Osteoblast (primary cell): ENCODE results near the gene PFN4. TPM values are rescaled to one million over a fixed set of nuclear protein-coding genes. Genes with fewer than 3 reads are reported as not detected.

Experiments used
- DNase-seq: peaks from one replicate; pipeline ENCODE4 v3.0.0; 2011; ENCODE audit warnings: low spot score, mixed read lengths; ENCODE audit not compliant: insufficient read length; ENCODE audit errors: missing footprints
- H2AFZ ChIP-seq: 2 replicates; pipeline ENCODE4 v1.6.0; 2011; ENCODE audit warnings: mild to moderate bottlenecking, low read length
- H3K27ac ChIP-seq: 2 replicates; pipeline ENCODE4 v1.5.1; 2011; ENCODE audit warnings: mild to moderate bottlenecking, low read depth, low read length, moderate library complexity
- H3K27me3 ChIP-seq: 2 replicates; pipeline ENCODE4 v1.6.0; 2012; ENCODE audit warnings: mild to moderate bottlenecking, control low read depth, inconsistent platforms, low read length, moderate library complexity; ENCODE audit not compliant: insufficient read depth
- H3K36me3 ChIP-seq: 2 replicates; pipeline ENCODE4 v1.5.1; 2011; ENCODE audit warnings: mild to moderate bottlenecking, low read length, control low read depth, moderate library complexity; ENCODE audit not compliant: insufficient read depth
- H3K4me1 ChIP-seq: 2 replicates; pipeline ENCODE4 v1.5.1; 2011; ENCODE audit warnings: mild to moderate bottlenecking, low read length, control low read depth, moderate library complexity; ENCODE audit not compliant: insufficient read depth
- H3K4me2 ChIP-seq: 2 replicates; pipeline ENCODE4 v1.6.0; 2011; ENCODE audit warnings: mild to moderate bottlenecking, low read length; ENCODE audit not compliant: insufficient read depth
- H3K4me3 ChIP-seq: fragments of 200-600 bp; sonication (generic); 3 replicates; pipeline ENCODE4 v1.5.1; 2012; ENCODE audit warnings: mild to moderate bottlenecking, low read length, inconsistent platforms; ENCODE audit not compliant: insufficient read depth
- H3K79me2 ChIP-seq: 2 replicates; pipeline ENCODE4 v1.6.0; 2012; ENCODE audit warnings: mild to moderate bottlenecking, low read length, control low read depth, inconsistent platforms; ENCODE audit not compliant: insufficient read depth
- H3K9me3 ChIP-seq: 2 replicates; pipeline ENCODE4 v1.5.1; 2011; ENCODE audit warnings: low read depth, low read length, control low read depth
- H4K20me1 ChIP-seq: 2 replicates; pipeline ENCODE4 v1.6.0; 2012; ENCODE audit warnings: mild to moderate bottlenecking, low read length, control low read depth; ENCODE audit not compliant: insufficient read depth
- CTCF ChIP-seq: IDR thresholded peaks from 2 replicates; pipeline ENCODE4 v1.5.1; 2011; ENCODE audit warnings: mild to moderate bottlenecking, low read depth, low read length, moderate library complexity; ENCODE audit errors: extremely low read depth
- total RNA-seq: library from RNA; depleted of rRNA; stranded (reverse); fragments of >200 nt; gene quantifications from 2 replicates; pipeline ENCODE4 v1.2.3, GENCODE V29; 2012

Gene PFN4
- total RNA-seq = 0.88 TPM in 1 of 2 replicates, not detected in the other

GRCh38 chr2:24123195-24123921 lies at the start of gene PFN4, which contains the start of gene FAM228B:
Gene PFN4, minus strand, starts transcription at chr2:24123334. Its CDS starts 799 bp downstream, at chr2:24122535.
Gene FAM228B, plus strand, starts transcription at chr2:24123469. Its CDS starts 893 bp downstream, at chr2:24124362.
- Histone ChIP-seq H3K27ac (peak within 1 kb of the TSS; percentile 87), H3K27me3 (no peaks in the 10 kb centered on the region), H3K4me1 (peaks cover 14% of the 10 kb centered on the region), H2AFZ (peak within 1 kb of the TSS; percentile 96), H3K36me3 (no peaks in the 10 kb centered on the region), H4K20me1 (no peaks in the 10 kb centered on the region), H3K9me3 (no peaks in the 10 kb centered on the region), H3K79me2 (peaks cover 7% of the 10 kb centered on the region), H3K4me2 (peak within 1 kb of the TSS; percentile 89), H3K4me3 (peak within 1 kb of the TSS; percentile 87)
- no peak for TF ChIP-seq CTCF
- DNase-seq = peak; percentile 96

- no peaks in the 10 kb centered on the region for H3K79me2 ChIP-seq
- no peaks in the 10 kb centered on the region for H3K4me1 ChIP-seq
- no peaks in the 10 kb centered on the region for H3K27me3 ChIP-seq
- TF ChIP-seq CTCF = no peak
- no peaks in the 10 kb centered on the region for H3K36me3 ChIP-seq
- DNase-seq = no peak
- no peak overlapping the region for H3K4me3 ChIP-seq
- H3K4me2 ChIP-seq = no peak overlapping the region
- no peak overlapping the region for H2AFZ ChIP-seq
- no peak overlapping the region for H3K27ac ChIP-seq
- no peaks in the 10 kb centered on the region for H4K20me1 ChIP-seq
- H3K9me3 ChIP-seq = no peaks in the 10 kb centered on the region
Observed at GRCh38 chr2:24169023-24169422, 45.9 kb upstream of the PFN4 start.

GRCh38 chr2:24164416-24164973 lies 41.4 kb upstream of the PFN4 start:
- H3K27me3 ChIP-seq = no peaks in the 10 kb centered on the region
- H3K27ac ChIP-seq = no peak overlapping the region
- no peaks in the 10 kb centered on the region for H3K79me2 ChIP-seq
- no peaks in the 10 kb centered on the region for H3K36me3 ChIP-seq
- H3K4me2 ChIP-seq = no peak overlapping the region
- no peak overlapping the region for H2AFZ ChIP-seq
- DNase-seq = peak; percentile 65
- no peak overlapping the region for H3K4me3 ChIP-seq
- H4K20me1 ChIP-seq = no peaks in the 10 kb centered on the region
- TF ChIP-seq CTCF = peak; percentile 58
- no peaks in the 10 kb centered on the region for H3K9me3 ChIP-seq
- H3K4me1 ChIP-seq = no peaks in the 10 kb centered on the region

GRCh38 chr2:24163601-24164000 lies 40.5 kb upstream of the PFN4 start:
- Histone ChIP-seq H3K4me2 (no peak overlapping the region), H3K4me3 (no peak overlapping the region), H3K79me2 (no peaks in the 10 kb centered on the region), H4K20me1 (no peaks in the 10 kb centered on the region), H3K36me3 (no peaks in the 10 kb centered on the region), H2AFZ (no peak overlapping the region), H3K4me1 (no peaks in the 10 kb centered on the region), H3K9me3 (no peaks in the 10 kb centered on the region), H3K27me3 (no peaks in the 10 kb centered on the region), H3K27ac (no peak overlapping the region)
- no peak for DNase-seq
- TF ChIP-seq CTCF = no peak
